Tibial artery (tissue), 4 donors: Measurements from ENCODE around the gene NOTCH2.
"Not testable (repeated sequence)": the region's sequence is repeated elsewhere in the genome, so short reads cannot be mapped to it uniquely, and the experiment has no call there.

ENCODE experiments used
- DNase-seq, 2 donors: peaks; one replicate each; pipeline ENCODE4 v3.0.0-alpha.2; 2019
- H3K27ac ChIP-seq, 2 donors: fragments of 200-600 bp; sonication (generic) in 1 of 2; 1 replicate in 1 of 2; 2 replicates in 1 of 2; pipeline ENCODE4 v1.5.1; 2018 to 2019; ENCODE audit warnings: mild to moderate bottlenecking in 1 of 2
- H3K27me3 ChIP-seq, 2 donors: fragments of 200-600 bp; sonication (generic) in 1 of 2; one replicate each; pipeline versions ENCODE4 v1.5.1 to v1.6.0; 2016 to 2019
- H3K36me3 ChIP-seq, 3 donors: fragments of 200-600 bp; sonication (generic) in 2 of 3; one replicate each; pipeline ENCODE4 v1.5.1; 2016 to 2019; ENCODE audit warnings: mild to moderate bottlenecking in 2 of 3
- H3K4me1 ChIP-seq, 4 donors: fragments of 200-600 bp; sonication (generic) in 2 of 4; 1 replicate in 3 of 4; 2 replicates in 1 of 4; pipeline ENCODE4 v1.5.1; 2016 to 2019
- H3K4me3 ChIP-seq, 2 donors: fragments of 200-600 bp; sonication (generic) in 1 of 2; 1 replicate in 1 of 2; 2 replicates in 1 of 2; pipeline ENCODE4 v1.5.1; 2018 to 2019; ENCODE audit warnings: mild to moderate bottlenecking in 2 of 2
- H3K9me3 ChIP-seq, 3 donors: fragments of 200-600 bp; sonication (generic) in 1 of 3; one replicate each; pipeline ENCODE4 v1.5.1; 2016 to 2019
- intact Hi-C: fragments of 100-400 bp; cut with DNase I; formaldehyde crosslinking; loops from one replicate; pipeline ENCODE4 v1.15.0; 2023; ENCODE audit warnings: low total_unique reads

Gene NOTCH2

DNA sequence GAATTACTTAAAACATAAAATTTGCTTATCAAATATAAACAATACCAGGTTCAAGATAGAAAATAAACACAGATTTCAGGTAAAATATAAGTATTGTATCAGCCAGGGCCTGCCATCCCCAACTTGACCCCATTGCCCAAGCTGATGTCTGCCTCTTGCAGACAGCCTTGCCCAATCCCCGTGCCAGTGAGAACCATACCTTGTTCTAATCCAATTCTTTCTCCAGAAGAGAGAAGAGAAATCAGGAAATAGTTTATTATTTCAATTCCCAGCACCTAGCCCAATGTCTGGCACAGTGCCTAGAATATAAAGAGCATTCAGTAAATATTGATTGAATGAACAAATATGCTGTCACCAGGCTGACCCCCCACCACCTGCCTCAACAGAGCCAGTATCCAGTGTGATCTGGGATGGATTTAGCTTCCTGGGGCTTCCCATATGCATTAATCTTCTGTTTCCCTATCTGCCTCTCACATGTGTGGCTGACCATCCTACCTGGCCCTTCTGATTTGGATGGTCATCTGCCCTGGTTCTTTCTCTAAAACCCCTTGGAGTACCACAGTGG, 27.6 kb upstream of the NOTCH2 start:
- H3K27ac ChIP-seq, DNase-seq, intact Hi-C loops, H3K36me3 ChIP-seq, H3K27me3 ChIP-seq, H3K4me1 ChIP-seq, H3K9me3 ChIP-seq, H3K4me3 ChIP-seq: not testable (repeated sequence)

DNA sequence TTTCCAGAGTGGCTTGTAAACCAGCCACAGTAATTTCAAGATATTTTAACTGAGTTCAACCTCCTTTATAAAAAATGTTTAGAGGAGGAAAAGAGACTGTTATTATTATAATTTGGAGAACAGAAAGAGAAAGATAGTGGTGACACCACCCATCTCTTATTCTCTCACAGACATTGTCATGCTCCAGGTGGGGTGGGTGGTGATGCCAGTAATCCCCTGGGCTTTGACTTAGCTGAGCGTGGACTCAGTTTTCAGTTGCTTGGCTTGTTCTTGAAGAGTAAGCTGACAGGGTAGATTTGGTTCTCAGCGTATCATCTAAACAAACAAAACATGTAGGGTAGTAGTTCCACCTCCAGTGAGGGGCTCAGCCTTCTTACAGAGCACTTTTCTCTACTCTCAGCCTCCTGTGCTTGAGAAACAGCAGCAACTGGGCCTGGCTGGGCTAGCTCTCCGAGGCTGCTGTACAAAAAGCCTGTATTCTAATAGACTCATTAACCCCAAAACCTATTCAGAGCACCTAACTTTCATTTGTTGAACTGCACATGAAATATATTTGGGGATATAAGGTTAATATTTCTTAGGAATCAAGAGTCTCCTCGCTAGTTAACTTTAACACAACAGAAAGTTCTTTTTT, 24.2 kb upstream of the NOTCH2 start:
- H3K4me1 ChIP-seq, H3K27ac ChIP-seq, H3K4me3 ChIP-seq, intact Hi-C loops, DNase-seq, H3K36me3 ChIP-seq, H3K9me3 ChIP-seq, H3K27me3 ChIP-seq: not testable (repeated sequence)

DNA sequence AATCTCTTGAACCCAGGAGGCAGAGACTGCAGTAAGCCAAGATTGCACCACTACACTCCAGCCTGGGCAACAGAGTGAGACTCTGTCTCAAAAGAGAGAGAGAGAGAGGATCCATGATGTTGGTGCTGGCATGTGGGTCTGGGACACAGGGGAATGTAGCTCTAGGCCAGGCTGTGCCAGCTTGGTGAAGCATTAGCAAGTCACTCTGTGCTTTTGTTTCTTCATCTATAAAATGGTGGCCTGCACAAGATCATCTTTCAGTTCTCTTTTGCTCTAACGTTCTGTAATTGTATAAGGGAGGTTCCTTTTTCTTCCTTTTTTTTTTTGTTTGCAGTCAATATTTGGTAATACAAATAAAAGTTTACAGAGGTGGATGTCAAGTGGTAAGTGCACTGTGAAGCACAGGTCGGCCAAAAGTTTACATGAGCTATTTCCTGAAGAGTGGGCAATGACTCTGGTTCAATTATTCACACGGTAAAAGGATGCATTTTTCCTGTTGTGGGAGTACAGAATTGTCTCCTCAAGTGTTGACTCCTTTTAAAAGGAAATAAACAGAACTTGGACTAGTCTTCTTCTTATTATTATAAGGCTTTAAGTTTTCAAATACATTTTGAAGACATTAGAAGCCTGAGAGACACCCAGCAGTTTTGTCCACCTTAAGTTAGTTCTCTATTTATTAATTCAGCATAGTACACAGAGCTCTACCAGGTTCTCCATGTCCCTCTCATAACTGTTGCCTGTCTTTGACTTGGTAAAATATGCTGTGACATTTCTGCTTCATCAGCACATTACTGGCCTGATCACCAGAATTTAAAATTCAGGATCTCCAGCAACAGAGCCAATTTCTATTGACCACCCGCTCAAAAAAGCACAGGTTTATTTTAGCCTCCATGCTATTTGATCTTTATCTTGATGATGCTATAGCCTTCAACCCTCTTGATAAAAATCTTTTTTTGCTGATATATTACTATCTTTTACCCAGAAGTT, 23.1 kb upstream of the NOTCH2 start:
- H3K27ac ChIP-seq, H3K27me3 ChIP-seq, H3K36me3 ChIP-seq, H3K4me1 ChIP-seq, intact Hi-C loops, H3K9me3 ChIP-seq, H3K4me3 ChIP-seq, DNase-seq: not testable (repeated sequence)

DNA sequence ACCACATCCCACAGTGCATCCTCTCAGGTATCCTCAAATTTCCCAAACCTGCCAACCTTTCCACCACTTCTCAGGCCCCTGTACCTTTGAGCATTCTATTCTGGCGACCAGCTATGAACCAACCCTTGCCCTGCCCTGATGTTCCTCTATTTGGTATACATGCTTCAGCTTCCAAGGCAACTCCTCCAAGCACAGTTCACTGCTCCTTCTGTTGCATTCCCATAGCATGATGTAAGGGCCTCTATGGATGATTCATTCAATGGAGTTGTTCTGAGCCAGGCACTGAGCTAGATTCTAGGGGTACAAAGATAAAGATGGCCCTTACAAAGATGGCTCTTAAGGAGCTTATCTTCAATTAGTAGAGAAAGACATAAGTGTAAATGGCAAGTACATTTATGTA, 21.4 kb upstream of the NOTCH2 start:
- H3K9me3 ChIP-seq, intact Hi-C loops, H3K4me3 ChIP-seq, H3K27me3 ChIP-seq, H3K27ac ChIP-seq, DNase-seq, H3K4me1 ChIP-seq, H3K36me3 ChIP-seq: not testable (repeated sequence)

DNA sequence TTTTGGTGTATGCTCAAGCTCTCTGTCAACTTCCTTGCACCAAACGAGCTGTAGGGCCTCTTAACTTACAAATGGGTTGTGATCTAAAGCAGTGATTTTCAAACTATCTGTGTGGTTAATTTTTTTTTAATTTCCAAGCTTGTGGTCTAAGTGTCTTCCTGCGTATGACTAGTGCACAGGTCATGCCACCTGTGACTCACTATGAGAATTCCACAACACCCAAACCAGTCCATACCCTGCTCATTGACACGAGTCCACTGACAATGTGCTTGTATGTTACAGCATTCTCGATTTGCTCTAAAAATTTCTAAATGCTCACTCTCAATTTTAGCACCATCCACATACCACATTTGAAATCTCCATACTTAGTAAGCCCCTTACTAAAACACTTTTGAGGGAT, 18.5 kb upstream of the NOTCH2 start:
- H3K4me1 ChIP-seq, H3K27me3 ChIP-seq, H3K36me3 ChIP-seq, H3K27ac ChIP-seq, DNase-seq, intact Hi-C loops, H3K9me3 ChIP-seq, H3K4me3 ChIP-seq: not testable (repeated sequence)

DNA sequence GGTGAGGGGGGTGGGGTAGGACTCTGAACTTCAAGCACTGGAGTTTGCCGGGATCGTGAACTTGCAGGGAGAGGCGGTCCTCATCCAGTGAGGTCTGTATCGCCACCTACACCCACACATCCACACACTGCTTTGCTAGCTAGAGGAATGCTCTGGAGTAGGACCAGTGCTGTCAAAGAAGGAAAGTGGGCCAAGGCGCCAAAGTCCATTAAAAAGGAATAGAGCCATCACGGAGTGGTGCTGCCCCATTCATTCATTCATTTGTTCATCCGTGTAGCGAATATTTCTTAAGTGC, 405 bp upstream of the NOTCH2 start:
- H3K4me3 ChIP-seq, H3K9me3 ChIP-seq, H3K36me3 ChIP-seq, intact Hi-C loops, DNase-seq, H3K27ac ChIP-seq, H3K27me3 ChIP-seq, H3K4me1 ChIP-seq: not testable (repeated sequence)

DNA sequence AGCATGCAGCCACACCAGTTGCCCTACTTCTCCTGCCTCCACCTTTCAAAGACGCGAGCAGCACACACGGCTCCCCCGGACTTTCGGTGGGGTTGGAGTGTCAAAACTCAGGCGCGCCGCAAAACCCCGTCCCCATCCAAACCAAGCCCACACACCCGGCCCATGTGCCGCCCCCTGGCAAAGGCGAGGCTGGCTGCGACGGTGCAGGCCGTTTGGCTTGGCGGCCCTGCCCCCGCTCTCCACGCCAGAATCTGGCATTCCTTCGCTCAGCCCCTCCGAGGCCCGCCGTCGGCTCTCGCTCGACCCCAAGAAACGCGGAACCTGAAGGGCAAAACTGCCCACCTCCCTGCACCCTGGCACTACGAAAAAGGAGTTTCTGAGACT, 787 bp downstream of the NOTCH2 start:
- H3K36me3 ChIP-seq, intact Hi-C loops, H3K27me3 ChIP-seq, H3K4me1 ChIP-seq, H3K9me3 ChIP-seq: not testable (repeated sequence)
- Histone ChIP-seq H3K27ac (peak overlapping the region; percentile 91 to 99), H3K4me3 (peak overlapping the region; percentile 76 to 95)
- DNase-seq, result peak; percentile 20 to 66

DNA sequence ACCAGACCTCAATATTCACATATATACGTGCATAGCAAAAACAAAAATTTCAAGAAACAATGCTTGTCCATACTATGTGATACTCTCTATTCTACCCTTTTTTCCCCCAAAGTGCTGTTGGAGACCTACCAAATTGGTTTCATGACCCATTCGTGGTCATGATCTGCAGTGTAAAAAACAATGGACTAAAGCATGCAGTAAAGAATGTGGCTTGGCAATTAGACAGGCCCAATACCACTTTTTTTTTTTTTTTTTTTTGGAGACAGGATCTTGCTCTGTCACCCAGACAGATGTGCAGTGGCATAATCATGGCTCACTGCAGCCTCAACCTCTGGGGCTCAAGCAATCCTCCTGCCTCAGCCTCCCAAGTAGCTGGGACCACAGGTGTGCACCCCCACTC, 21.3 kb downstream of the NOTCH2 start:
- H3K36me3 ChIP-seq, H3K4me1 ChIP-seq, DNase-seq, H3K4me3 ChIP-seq, H3K27ac ChIP-seq, H3K27me3 ChIP-seq, intact Hi-C loops, H3K9me3 ChIP-seq: not testable (repeated sequence)

DNA sequence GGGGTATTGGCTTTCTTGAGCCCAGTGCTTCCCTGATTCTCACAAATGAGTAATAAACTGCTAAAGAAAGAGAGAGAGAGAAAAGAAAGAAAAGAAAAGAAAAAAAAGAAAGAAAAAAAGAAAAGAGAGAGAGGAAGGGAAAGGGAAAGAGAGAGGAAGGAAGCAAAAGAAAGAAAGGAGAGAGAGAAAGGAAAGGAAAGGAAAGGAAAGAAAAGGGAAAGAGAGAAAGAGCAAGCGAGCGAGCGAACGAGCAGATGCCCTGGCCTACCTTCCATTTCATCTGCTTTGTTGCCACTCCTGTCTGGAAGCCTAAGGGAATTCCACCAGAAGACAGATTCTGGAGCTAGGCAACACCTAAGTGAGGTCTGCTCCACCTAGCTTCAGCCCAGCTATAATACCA, 27.7 kb downstream of the NOTCH2 start:
- H3K4me3 ChIP-seq, H3K9me3 ChIP-seq, H3K27me3 ChIP-seq, DNase-seq, intact Hi-C loops, H3K27ac ChIP-seq, H3K36me3 ChIP-seq, H3K4me1 ChIP-seq: not testable (repeated sequence)

DNA sequence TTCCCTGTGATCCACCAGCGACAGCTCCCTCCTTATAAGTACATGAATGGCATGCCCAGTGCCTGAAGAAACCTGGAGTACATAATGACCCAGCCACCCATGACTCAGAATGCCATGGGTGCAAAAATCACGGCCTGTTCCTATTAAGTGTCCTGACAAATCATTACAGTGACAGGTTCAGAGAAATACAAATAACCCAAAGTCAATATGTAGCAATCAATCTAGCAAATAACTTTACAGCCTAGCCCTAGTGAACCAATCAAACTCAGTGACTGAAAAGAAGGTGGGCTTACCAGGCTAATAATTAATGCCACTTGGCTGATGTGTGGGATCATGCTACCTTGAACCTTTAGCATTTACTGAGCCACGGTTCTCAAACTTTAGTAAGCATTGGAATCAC, 37.2 kb downstream of the NOTCH2 start:
- not testable (repeated sequence) for H3K36me3 ChIP-seq

DNA sequence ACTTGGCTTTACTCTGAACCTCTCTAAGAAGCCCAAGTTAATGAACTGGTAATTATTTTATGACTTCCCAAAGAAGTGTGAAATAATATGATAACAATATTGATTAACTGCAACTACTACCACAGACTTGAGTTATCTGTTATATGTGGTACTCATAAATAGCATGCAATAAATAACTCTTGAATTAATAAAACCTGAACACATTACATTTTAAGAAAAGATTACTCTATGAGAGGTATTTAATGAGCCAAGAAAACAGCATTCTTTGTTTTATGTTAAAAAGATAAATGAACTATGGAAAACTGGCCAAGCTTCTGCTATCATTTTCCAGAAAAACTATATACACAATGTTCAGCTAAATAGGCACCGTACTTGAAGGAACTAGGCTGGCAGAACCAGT, 45.7 kb downstream of the NOTCH2 start:
- H3K27me3 ChIP-seq, H3K9me3 ChIP-seq, intact Hi-C loops, H3K36me3 ChIP-seq, H3K4me3 ChIP-seq, DNase-seq, H3K27ac ChIP-seq, H3K4me1 ChIP-seq: not testable (repeated sequence)

More for the DNA sequence above, 37.2 kb downstream of the NOTCH2 start:
- H3K27ac ChIP-seq, H3K27me3 ChIP-seq, H3K4me3 ChIP-seq, H3K4me1 ChIP-seq, intact Hi-C loops, H3K9me3 ChIP-seq, DNase-seq: not testable (repeated sequence)

DNA sequence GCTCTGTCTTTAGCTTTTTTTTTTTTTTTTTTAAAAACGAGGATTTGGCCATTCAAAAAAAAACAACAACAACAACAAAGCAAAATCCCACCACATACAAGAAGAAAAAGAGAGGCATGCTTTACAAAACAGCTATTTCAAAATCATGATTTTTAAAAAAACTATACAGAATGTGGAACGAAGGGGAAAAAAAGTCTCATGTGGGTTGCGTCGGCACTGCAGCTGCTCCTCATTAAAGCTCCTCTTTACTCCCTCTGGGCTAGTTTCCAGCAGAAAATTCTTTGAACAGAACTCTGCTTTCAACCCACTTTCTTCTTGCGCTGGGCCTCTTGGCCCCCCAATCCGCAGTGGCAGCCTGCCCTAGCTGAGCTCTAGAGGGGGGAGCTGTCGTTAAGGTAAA, 54.5 kb downstream of the NOTCH2 start:
- intact Hi-C loops, H3K9me3 ChIP-seq, H3K27ac ChIP-seq, H3K36me3 ChIP-seq, H3K4me3 ChIP-seq, H3K27me3 ChIP-seq, H3K4me1 ChIP-seq: not testable (repeated sequence)
- peak in 1 of 2 donors; percentile 27 for DNase-seq

DNA sequence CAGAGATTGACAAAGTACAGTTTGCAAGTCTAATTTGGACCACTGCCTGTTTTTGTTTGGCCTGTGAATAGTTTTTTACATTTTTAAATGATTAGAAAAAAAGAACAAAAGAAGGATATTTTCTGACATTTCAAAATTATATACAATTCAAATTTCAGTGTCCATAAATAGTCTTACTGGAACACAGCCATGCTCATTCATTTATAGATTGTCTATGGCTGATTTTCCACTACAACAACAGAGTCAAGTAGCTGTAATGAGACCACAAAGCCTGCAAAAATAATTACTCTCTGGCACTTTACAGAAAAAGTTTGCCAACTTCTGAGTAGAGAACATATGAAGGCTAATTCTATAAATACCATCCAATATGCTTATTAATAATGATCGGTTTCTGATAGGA, 61.1 kb downstream of the NOTCH2 start:
- H3K4me1 ChIP-seq, H3K27ac ChIP-seq, intact Hi-C loops, H3K9me3 ChIP-seq, DNase-seq, H3K4me3 ChIP-seq, H3K27me3 ChIP-seq, H3K36me3 ChIP-seq: not testable (repeated sequence)

DNA sequence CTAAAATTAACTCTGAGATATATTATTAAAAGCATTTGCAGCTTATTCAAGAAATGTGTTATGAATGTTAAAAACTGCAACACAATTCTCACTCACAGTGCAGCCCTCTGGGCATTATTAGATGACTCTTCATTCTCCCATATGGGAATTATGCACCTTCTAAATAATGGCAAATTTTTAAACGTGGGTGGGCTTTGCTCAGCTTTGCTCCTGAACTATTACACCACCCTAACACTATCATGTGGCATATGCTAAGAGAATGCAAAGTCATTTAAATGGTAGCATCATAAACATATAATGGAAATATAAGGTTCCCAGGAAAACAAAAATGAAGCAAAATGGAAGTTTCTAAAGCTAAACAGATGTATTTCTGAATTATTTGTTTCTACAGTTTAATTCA, 61.6 kb downstream of the NOTCH2 start:
- DNase-seq, H3K27me3 ChIP-seq, H3K4me3 ChIP-seq, intact Hi-C loops, H3K4me1 ChIP-seq, H3K9me3 ChIP-seq, H3K27ac ChIP-seq, H3K36me3 ChIP-seq: not testable (repeated sequence)
